Limb (tissue), 2 donors: ENCODE measurements around the gene KDELR1.

ENCODE experiments used
- DNase-seq, 2 donors: peaks; one replicate each; pipeline ENCODE4 v3.0.0-alpha.2; 2016; ENCODE audit errors: extremely low spot score in 2 of 2

The KDELR1 gene

DNA sequence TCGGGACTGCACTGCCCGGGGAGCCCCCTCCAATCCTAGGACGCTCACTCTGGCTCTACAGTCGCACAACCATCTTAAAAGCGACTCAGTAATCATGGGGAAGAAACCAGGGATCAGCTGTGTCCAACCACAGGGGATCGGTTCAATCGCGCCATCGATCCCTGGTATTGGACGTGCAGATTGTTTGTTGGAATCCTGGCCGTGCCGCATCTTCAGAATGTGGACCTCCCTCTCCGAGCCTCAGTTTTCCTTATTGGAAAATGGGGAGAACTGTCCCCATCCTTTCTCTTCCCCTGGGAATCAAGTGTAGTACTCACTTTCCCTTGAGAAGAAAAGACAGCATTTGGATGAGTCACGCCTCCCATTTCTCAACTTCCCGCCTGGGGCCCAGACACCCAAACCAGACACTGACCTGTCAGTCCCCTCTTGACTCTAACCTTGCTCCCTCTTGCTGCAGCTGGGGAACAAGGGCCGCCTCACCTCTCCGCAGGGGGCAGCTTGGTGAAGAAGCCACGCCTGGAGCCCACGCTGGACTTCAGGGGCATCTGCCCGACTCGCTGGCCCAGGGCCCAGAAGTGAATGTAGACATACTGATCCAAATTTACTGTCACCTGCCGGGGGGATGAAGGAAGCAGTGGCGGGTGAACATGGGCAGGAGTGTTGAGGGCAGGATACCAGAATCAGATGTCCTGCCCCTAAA, 48.4 kb downstream of the KDELR1 start:
- DNase-seq = no peak

DNA sequence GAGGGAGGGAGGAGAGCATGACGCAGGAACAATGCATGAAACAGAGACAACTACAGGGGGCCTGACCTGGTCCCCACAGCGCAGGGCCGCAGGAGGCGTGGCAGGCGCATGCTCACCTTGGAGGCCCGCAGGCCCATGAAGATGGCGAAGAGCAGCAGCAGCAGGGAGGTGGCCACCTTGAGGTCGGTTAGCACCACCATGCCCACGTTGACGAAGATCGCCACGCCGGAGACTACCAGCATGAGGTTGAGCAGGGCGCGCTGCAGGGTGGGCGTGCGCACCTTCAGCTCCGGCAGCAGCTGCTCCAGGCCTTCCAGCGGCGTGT, 49.0 kb downstream of the KDELR1 start:
- DNase-seq = no peak

- DNase-seq = no peak
These were observed 49.6 kb downstream of the KDELR1 start for GRCh38 chr19:48341515-48342413.

GRCh38 chr19:48340995-48341394, 50.4 kb downstream of the KDELR1 start:
- DNase-seq = no peak

DNA sequence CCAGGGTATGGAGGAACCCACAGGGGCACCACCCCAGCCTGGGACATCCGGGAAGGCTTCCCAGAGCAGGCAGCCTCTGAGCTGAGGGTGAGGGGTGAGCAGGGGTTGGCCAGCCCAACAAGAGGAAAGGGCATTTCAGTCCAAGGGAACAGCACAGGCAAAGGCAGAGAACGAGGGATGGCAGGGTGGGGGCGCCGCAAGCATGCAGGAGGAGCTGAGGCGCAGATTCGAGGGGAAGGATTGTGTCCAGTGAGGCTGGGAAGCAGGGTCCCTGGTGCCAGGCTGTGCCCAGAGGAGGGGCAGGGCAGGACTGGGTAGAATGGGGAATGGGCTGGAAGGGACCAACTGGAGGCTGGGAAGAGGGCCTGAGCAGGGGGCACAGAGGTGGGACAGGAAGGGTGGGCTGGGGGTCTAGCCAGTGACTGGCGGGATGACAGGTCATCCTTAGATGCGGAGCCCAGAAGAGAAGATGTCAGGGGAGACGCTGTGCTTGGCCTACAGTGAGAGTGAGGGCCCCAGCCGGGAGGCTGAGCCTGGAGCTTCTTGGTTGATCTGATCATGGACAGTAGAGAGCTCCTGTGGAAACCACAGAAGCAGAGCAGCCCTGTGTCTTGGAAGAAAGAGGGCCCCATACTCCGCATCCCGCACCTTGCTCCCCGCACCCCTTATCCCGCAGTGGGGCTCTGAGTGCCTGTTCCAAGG, 52.4 kb downstream of the KDELR1 start:
- no peak for DNase-seq

DNA sequence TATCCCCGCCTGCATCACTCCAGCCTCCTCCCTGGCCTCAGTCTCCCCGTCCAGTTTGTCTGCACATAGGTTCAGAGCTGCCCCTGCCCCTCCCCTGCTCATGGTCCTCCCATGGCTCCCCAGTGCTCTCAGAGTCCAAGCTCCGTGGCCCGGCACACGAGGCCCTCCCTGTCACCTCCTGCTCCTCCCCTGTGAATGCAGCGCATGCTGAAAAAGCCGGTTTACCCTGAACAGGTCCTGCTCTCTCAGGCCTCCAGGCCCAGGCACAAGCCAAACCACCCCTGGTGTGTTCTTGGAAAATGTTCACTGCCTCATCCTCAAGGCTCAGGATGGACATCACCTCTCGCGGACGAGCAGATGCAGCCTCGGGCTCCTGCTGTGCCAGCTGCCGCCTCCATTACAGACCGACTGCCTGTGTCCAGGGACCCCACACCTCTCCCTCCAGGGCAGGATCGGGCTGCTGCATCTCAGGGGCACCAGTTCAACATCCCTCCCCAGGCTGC, 53.0 kb downstream of the KDELR1 start:
- DNase-seq = no peak

GRCh38 chr19:48333467-48334384, 57.6 kb downstream of the KDELR1 start:
- DNase-seq = peak; percentile 84 to 88

DNA sequence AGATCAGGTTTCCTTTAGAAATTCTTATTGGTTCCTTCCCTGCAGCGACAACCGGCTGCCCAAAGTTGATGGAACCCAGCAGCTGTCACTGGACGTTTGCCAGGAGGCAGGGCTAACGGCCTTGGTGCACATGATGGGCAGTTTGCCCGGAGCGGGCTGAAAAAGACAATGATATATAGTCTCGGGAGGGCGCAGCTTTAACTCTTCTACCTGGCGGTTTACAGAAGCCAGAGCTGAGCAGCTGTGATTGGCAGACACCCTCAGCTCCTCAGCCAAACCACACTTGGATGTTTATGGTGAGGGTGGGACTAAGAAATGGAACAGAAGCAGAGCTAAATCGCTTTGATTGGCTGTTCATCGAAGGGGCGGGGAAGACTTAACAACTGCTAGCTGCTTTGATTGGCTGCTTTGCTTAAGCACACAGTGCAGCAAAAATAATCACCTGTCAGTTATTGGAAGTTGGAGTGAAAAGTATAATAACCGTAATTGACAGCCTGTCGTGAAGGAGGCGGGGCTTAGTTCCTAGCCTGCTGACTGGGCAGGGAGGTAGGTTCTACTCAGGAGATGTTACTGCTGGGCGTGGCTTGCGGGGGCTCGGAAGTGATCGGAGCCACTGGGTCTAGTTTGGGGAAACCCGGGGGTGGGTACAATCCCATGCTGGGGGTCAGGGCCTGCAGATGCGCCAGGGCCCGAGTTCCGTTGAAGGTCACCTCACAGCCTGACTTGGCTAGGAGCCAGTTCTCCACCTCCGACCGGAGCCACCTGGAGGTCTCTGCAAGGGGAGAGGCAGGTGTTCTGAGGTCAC, 58.5 kb downstream of the KDELR1 start:
- DNase-seq = peak; percentile 91 to 98
